Activated gamma-delta T cell treated with Interleukin-2 at 50 U/mL for 16 hours (primary cell): Measurements from ENCODE around the gene TAB3.

Source experiments
- DNase-seq: peaks from one replicate; pipeline ENCODE4 v3.0.0-alpha.2; 2020

Gene TAB3

DNA sequence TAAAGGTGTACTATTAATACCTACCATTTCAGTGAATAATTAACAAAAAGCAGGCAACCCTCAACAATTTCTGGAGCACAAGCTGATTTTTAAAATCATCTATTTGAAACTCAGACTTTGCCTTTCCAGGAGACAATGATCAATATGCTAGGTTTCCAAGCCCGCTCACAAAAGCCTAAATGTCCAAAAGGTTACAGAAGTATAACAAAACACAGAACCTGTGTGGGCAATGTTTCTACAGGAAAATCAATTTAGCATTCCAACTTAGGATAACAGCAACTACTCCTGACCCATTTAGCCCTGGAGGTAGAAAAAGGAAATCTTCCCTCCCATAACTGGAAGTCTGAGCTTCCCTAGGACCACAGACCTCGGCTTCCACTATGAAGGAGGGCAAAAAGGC is 3.9 kb downstream of the TAB3 start:
- no peak for DNase-seq

DNA sequence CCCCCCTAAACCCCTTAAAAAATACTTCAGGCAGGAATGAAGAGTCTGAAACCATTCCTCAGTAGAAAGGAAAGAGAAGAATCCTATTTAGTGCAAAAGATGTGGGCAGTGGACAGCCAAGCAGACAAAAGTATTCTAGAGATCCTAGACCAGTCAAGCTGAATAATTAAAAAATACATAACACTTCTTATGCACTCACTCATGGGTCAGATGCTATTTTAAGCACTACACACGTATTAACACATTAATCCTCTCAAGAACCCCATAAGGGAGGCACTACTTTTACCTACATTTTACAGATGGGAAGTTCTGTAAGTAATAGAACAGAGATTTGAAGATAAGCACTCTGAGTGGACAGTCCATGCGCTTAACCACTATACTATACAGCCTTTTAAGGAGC is 5.9 kb downstream of the TAB3 start:
- no peak for DNase-seq

DNA sequence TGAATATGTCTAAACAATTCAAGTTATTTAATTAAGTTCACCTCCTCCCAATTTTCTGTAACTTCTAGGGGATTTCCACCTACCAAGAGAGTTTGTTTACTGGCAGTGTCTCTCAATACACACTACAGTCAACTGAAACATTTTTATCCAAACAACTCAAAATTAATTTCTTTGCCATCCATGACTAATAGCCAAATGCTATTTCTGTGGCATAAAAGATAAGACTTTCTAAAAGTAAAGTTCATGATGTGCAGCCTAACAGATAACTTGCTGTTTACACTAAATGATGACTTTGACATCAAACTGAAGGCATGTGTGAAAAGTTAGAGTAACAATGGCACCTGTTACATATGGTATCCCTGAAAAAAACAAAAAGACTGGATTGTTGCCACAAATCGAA is 7.3 kb downstream of the TAB3 start:
- DNase-seq = no peak

DNA sequence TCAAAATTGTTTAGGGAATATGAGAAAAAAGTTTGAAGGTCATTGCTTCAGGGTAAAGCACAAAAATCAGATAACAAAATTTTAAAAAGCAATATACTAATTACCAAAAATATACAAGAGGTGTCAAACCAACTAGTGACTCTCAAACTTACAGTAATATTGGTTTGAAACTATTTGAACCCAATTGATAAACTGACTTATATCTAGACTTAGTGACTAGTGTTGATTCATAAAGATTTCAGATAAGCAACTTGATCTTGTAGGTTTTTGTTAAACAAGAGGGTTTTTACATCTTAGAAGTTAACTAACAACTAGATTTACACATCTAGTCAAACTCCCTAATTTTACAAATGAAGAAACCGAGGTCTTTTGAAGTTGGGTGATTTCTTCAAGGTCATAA is 7.7 kb downstream of the TAB3 start:
- no peak for DNase-seq

DNA sequence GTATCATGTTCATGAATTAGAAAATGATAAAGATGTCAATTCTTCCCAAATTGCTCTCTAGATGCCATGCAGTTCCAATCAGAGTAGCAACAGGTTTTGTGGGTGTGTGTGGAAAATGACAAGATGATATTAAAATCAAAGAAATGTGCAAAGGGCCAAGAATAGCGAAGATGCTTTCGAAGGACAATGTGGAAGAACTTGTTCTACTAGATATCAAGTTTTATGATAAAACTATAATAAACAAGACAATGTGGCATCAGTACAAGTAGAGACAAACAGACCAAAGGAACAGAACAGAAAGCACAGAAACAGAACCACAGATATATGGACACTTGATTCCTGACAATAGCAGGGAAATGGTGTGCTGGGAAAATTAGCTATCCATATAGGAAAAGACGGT is 9.0 kb downstream of the TAB3 start:
- DNase-seq = no peak

DNA sequence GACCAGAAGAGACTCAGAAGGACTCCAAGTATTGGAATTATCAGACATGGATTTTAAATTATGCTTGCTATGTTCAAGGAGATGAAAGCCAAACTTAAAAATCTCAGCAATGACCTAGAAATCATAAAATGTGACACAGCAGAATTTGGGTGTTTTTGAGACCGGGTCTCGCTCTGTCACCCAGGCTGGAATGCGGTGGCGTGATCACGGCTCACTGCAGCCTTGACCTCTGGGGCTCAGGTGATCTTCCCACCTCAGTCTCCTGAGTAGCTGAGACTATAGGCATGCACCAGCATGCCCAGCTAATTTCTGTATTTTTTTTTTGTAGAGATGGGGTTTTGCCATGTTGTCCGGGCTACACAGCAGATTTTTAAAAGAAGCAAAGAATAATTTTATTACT is 12.7 kb downstream of the TAB3 start:
- no peak for DNase-seq

DNA sequence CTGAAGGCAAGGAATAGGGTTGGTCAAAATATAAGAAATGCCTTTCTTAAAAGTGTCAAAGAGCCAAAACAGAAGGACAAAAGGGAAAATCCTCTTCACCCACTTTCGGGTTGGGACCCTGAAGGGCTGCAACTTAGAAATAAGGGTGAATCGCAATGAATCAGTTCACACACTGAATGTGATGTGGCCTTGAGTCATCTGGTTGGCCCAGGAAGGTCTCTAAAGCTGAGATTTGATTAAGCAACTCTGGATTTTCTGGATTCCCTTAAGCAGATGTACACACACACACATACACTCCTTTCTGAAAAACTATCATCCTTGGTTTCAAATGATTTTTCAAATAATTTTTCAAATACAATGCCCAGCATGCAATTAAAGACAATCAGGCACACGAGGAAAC is 13.1 kb downstream of the TAB3 start:
- no peak for DNase-seq

DNA sequence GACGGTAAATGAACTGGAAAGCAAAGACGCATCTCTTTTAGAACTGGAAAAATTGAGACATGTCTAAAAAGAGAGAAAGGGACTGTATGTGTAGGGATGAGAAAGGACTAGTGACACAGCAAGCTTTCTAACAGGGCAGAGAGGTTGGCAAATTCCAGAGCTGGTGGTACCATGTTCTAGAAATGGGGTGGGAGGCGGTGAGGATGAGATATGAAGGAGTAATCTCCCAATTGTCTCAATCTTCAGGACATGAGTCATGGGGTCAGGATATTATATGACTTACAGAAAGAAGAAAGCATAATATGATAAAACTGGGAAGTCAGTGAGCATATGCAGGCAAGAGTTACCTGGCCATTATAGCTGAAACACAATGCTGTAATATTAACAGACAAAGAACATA is 14.2 kb downstream of the TAB3 start:
- DNase-seq = no peak

DNA sequence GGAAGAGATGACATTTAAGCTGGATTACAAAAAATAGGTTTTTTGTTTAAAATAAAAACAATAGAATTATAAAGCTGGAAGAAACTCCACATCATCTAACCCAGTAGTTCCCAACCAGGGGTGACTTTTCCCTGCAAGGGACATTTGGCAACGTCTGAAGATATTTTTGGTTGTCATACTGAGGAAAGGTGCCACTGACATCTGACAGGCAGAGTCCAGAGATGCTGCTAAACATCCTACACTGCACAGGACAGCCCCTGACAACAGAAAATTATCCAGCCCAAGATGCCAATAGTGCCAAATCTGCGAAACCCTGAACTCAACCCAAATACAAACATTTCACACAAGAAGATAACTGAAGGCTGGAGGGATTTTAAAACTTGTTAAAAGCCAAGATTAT is 18.5 kb downstream of the TAB3 start:
- DNase-seq = no peak

DNA sequence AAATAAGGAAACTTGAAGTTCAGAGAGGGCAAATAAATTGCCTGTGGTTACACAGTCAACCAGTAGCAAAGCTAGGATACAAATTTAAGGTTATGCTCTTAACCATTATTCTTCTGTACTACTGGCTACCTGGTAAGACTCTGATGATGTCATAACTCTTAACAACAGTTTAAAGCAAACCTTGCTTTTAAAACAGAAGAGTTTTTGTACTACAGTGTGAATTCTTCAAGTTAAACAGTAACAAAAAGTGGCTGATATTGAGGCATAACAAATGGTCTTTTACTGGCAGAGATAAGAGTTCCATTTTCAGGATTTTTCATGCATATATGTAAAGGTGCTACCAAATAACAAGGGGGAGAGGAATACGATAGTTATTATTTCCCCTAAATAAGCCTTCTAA is 23.4 kb downstream of the TAB3 start:
- no peak for DNase-seq

DNA sequence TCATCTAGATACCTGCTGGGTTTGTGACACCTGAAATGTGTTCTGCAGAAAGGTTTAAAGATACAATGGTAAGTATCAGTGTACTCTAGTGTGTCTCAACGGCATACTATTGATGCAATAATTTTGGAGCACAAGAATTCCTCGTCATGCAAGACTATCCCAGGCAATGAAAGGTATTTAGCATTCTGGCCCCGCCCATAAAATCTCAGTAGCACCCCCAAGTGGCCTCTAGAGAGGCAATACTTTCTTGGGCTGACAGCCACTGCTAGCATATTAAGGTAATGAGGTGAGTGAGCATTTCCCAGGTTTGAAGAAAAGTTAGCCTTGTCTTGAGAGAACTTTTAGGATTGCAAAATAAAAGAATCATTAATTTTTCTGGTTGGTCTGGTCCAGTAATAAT is 24.0 kb downstream of the TAB3 start:
- no peak for DNase-seq

DNA sequence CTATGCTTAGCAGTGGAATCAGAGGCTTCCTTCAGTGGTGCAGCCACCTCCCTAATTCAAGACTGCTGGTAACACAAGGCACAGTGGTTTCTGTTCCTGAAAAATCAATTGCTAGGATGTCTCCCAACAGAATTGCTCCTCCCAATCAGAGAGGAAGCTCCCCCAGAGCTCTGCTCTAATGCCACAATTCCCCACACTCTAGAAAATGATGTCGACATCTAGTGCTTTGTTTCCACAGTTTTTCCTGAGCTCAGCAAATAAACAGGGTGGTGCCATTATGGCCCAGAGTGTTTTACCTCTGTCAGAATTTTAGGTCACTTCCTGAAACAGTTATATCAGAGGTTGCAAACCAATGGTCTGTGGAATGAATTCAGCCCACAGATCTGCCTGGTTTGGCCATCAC is 24.7 kb downstream of the TAB3 start:
- DNase-seq = no peak

DNA sequence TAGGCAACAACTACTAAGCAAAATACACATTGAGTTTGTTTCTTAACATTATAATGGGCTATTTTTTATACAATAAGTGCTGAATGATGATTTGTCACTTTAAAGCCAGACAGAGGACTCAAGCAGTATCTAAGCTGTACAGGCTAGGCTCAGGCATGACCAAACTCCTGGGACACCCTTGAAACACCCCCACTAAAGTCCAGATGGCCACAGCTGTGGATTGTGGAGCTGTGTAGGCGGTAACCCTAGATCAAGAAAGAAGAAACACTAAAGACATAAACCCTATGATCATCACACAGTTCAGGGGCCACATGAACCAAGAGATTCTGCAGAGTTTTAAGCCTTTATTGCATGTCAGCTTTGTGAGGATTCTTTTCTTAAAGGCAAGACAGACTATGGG is 25.1 kb downstream of the TAB3 start:
- DNase-seq = no peak

DNA sequence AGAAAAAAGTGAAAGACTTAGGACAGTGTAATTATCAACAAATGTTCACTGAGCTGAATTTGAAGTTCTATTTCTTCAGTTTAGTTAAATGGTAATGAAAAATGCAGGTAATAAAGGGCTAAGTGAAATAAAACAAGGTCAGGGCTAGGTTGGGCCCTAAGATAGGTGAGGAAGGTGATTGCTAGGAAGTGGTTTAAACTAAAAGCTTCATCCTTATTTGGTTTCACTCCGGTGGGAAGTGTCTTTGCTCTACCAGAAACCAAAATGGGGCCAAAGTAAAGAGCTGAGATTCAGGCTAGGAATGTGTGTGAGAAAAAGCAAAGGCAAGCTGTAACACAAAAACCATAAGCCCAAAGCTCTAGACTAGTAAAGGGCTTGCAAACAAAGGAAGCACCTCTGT is 31.0 kb downstream of the TAB3 start:
- no peak for DNase-seq

DNA sequence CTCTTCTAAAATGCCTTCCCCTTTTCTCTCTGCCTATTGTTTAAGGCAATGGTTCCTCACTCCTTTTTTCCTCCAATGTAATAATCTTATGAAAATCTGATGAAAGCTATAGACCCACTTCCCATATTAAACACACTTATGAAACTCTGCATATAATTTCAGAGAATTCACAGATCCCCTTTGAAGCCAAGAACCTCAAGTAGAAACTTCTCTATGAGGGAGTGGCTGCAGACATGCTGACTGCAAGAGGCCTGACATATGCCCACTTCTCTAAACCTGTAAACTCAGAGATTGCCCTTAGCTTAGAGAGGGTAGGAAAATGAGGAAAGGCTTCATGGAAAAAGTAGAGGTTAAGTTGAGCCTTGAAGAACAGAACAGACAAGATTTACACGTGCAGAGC is 37.6 kb downstream of the TAB3 start:
- DNase-seq = no peak

DNA sequence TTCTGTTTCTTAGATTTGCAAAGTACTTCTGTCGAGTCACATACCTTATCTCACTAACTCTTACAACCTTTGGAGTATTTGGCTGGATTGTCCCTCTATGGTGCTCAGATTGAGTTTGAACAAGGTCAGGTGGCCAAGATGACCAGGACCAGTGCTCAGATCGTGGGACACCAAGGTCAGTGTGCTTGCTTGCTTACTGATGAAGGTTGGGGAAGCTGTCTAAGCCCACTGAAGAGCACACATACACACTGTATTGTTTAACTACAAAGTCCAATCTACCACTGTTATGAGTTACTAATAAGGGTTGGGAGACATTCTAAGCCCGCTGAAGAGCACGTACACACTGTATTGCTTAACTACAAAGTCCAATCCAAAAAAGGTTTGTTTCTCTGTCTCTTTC is 53.7 kb downstream of the TAB3 start:
- no peak for DNase-seq

DNA sequence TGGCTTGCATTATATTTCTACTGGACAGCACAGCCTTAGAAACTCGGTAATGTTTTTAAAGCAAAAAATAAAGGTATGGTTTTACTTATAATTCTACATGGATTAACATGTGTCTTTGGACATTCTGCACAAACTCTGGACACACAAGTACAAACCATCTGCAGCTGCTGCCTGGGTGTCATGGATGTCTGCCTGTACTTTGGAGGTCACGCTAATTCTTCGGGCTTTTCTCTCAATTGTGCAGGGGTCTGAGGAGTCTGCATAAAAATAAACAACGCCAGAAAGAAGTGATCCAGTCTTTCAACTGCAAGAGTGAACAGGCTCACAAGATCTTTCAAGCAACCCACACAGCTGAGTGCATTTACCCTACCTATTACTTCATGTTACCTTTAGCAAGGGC is 55.2 kb downstream of the TAB3 start:
- DNase-seq = no peak

DNA sequence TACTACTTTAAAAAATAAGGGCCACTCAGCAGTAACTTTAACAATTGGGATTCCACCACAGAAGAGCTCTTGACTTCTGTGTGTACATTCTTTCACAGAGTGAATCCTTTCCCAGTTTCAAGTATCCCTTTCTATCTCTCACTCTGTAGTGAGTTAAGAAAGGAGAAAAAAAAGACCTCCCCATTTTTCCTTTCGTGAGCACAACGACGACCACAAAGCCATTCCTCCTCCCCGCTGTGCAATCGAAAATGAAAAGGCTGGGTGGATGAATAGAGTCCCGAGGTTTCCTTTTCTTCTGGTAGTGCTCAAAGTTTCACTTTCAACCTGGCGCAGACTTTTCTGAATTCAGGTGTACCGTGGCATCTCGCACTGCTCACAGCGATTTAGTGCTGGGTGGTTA is 58.0 kb downstream of the TAB3 start:
- DNase-seq = no peak

DNA sequence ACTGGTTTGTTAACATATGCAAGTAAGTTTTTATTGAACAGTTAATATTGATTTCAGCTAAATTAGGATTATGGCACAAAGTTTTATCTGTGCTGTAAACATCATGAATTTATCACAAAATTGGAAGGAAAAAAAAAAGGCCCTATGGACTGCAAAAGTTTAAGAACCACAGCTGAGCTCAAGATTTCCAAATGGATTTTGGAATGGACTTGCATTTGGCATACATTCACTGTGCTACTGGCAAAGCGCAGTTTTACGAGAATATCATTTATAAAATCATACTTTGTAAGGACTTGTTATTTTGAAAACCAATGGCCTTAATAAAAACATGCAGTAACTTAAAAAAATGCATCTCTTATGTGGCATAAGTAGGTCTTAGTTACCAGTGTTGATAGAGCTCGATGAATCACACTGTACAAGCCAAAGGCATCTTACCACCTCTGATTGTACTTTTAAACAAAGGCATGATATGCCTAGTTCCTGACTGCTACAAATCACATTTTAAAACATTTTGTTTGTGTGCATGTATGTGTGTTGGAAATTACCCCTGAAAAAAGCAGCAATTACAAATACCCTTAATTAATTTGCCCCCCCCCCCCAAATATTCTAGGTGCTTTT is 58.6 kb downstream of the TAB3 start:
- no peak for DNase-seq

DNA sequence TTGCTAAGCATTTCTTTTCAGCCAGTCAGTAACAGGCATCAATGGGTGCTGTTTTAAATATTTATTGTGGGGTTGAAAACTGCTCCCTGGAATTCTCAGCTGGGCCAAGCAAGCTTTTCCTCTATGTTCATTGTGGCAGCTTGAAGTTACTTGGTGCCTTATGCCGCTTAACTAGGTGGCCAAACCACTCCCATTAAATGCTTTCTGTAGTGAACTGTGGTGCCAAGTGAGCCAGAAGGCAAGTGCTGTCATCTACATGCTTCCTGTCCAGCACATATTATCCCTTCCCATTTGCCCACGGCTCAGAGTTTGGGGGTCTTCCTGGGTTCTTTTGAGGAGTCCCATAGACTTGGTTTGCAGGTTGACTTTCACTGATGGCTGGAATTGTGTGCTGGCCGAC is 64.8 kb downstream of the TAB3 start:
- DNase-seq = no peak

DNA sequence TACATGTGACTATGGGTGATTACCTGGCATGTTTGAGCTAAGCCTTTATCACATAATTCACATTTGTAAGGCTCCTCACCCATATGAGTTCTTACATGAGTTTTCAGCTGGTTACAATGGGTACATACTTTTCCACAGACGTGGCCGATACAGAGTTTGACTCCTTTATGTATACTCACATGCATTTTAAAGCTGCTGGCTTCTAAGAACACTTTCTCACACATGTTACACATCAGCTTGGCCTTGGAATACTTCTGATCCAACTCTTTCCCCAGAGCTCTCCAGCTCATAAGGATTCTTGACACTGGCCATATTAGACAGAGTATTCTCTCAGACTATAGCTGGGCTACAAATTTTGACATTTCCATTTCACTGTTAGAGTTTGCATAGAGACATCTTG is 66.3 kb downstream of the TAB3 start:
- no peak for DNase-seq

DNA sequence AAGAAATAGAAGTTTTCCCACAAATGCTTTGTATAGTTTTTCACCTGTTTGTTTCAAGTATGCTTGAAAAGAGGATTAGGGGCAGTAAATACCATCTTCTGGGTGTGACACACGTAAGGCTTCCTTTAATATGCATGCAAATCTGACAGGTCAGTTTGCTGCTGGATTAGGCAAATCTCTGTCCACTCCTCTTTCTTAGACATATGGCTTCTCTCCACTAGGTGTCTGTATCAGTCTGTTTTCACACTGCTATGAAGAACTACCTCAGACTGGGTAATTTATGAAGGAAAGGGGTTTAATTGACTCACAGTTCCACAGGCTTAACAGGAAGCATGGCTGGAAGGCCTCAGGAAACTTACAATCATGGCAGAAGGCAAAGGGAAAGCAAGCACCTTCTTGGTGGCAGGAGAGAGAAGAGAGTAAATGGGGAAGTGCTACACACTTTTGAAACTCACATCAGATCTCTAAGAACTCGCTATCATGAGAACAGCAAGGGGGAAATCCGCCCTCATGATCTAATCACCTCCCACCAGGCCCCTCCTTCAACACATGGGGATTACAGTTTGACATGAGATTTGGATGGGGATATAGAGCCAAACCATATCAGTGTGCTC is 66.9 kb downstream of the TAB3 start:
- no peak for DNase-seq

DNA sequence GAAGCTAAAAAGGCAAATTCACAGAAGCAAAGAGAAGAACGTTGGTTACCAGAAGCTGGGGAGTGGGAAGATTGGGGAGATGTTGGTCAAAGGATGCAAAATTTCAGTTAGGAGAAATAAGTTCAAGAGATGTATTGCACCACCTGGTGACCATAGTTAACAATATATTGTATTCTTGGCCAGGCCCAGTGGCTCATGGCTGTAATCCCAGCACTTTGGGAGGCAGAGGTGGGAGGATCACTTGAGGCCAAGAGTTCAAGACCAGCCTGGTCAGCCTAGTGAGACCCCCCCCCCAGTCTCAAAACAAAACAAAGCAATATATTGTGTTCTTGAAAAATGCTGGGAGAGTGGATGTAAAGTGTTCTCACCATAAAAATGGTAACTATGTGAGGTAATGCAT is 67.9 kb downstream of the TAB3 start:
- DNase-seq = no peak

DNA sequence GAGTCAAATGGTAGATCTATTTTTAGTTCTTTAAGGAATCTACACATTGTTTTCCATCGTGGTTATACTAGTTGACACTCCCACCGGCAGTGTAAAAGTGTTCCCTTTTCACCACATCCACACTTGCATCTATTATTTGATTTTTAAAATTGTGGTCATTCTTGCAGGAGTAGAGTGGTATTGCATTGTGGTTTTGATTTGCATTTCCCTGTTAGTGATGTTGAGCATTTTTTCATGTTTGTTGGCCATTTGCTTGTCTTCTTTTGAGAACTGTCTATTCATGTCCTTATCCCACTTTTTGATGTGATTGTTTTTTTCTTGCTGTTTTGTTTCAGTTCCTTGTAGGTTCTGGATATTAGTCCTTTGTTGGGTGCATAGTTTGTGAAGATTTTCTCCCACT is 70.0 kb downstream of the TAB3 start:
- no peak for DNase-seq

DNA sequence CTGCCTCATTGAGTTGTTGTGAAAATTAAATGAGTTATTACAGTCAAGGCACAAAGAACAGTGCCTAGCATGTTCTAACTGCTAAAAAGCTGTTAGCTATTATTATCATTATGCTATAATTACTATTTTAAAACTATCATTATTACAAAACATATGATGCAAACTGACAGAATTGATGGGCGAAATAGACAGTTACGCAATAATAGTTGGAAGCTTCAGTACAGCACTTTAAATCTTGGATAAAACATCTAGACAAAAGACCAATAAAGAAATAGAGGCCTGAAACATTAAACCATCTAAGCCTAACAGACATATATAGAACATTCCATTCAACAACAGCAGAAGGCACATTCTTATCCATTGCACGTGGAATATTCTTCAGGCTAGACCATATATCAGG is 73.0 kb downstream of the TAB3 start:
- DNase-seq = no peak

DNA sequence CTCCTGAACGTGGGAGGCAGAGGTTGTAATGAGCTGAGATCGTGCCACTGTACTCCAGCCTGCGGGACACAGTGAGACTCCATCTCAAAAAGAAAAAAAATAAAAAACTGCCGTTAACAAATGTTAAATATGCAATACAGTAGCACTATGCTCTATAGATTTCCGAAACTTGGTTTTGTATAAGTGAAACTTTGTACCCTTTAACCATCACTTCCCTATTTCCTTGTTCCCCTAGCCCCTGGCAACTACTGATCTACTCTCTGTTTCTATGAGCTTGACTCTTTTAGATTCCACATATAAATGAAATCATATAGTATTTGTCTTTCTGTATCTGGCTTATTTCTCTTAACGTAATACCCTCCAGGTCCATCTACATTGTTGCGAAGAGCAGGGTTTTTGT is 74.1 kb downstream of the TAB3 start:
- DNase-seq = no peak
